Stomach (tissue), 4 donors: ENCODE data around the gene PCDH1.

Source experiments
- EP300 ChIP-seq: sonication (generic); formaldehyde crosslinking; IDR thresholded peaks from one replicate; pipeline ENCODE4 v1.6.1; 2017; ENCODE audit warnings: antibody characterized with exemption
- POLR2A ChIP-seq, 4 donors: fragments of 450-650 bp; IDR thresholded peaks; one replicate each; pipeline ENCODE4 v1.6.1; 2016; ENCODE audit warnings: antibody characterized with exemption in 4 of 4, control low read depth in 2 of 4, mild to moderate bottlenecking in 1 of 4, moderate library complexity in 1 of 4
- POLR2AphosphoS5 ChIP-seq, 3 donors: sonication (generic); formaldehyde crosslinking; IDR thresholded peaks; one replicate each; pipeline ENCODE4 v1.6.1; 2016; ENCODE audit warnings: antibody characterized with exemption in 3 of 3
- TF ChIP-seq, protein P1 (sequence below), 7 experiments: fragments of 450-650 bp in 4 of 7; fragments of 200-600 bp in 3 of 7; sonication (generic) in 3 of 7; IDR thresholded peaks; one replicate each; pipeline ENCODE4 v1.5.1; 2016 to 2019; ENCODE audit warnings: antibody characterized with exemption in 7 of 7, control low read depth in 2 of 7, mild to moderate bottlenecking in 1 of 7

GRCh38 chr5:141825791-141826560 lies 52.2 kb downstream of the PCDH1 start:
- no peak for TF ChIP-seq EP300
- TF ChIP-seq, protein P1, sequence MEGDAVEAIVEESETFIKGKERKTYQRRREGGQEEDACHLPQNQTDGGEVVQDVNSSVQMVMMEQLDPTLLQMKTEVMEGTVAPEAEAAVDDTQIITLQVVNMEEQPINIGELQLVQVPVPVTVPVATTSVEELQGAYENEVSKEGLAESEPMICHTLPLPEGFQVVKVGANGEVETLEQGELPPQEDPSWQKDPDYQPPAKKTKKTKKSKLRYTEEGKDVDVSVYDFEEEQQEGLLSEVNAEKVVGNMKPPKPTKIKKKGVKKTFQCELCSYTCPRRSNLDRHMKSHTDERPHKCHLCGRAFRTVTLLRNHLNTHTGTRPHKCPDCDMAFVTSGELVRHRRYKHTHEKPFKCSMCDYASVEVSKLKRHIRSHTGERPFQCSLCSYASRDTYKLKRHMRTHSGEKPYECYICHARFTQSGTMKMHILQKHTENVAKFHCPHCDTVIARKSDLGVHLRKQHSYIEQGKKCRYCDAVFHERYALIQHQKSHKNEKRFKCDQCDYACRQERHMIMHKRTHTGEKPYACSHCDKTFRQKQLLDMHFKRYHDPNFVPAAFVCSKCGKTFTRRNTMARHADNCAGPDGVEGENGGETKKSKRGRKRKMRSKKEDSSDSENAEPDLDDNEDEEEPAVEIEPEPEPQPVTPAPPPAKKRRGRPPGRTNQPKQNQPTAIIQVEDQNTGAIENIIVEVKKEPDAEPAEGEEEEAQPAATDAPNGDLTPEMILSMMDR (IDR thresholded peaks at IDR 0.05), result peak in 4 of 7 experiments; percentile 8 to 32 (median 12)
- no peak for TF ChIP-seq POLR2AphosphoS5 (IDR thresholded peaks at IDR 0.05)
- TF ChIP-seq POLR2A (IDR thresholded peaks at IDR 0.05), result no peak
